Measurements from ENCODE around the gene NHEJ1.
A peak's percentile ranks its signal among the peaks of the same experiment; 100 is the strongest.

Gene NHEJ1

DNA sequence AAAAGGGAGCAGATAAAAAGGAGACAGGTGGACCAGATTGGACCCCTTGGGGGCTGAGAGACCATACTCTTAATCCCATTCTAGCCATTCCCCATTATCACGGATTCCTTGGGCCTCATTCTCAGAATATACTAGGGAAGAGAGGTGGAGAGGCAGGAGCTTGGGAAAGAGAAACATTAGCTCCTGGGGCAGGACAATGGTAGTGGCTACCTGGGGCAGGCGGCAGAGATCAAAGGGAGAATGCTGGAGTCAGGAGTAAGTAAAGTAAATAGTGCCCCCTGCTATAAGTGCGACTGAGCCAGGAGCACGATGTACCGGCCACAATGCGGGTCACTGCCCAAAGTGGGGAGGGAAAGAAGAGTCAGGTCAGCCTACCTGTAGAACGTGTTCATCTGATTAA, 79.5 kb downstream of the NHEJ1 start:
- TF ChIP-seq, protein P1, sequence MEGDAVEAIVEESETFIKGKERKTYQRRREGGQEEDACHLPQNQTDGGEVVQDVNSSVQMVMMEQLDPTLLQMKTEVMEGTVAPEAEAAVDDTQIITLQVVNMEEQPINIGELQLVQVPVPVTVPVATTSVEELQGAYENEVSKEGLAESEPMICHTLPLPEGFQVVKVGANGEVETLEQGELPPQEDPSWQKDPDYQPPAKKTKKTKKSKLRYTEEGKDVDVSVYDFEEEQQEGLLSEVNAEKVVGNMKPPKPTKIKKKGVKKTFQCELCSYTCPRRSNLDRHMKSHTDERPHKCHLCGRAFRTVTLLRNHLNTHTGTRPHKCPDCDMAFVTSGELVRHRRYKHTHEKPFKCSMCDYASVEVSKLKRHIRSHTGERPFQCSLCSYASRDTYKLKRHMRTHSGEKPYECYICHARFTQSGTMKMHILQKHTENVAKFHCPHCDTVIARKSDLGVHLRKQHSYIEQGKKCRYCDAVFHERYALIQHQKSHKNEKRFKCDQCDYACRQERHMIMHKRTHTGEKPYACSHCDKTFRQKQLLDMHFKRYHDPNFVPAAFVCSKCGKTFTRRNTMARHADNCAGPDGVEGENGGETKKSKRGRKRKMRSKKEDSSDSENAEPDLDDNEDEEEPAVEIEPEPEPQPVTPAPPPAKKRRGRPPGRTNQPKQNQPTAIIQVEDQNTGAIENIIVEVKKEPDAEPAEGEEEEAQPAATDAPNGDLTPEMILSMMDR (conservative IDR thresholded peaks at IDR 0.05): no peak

DNA sequence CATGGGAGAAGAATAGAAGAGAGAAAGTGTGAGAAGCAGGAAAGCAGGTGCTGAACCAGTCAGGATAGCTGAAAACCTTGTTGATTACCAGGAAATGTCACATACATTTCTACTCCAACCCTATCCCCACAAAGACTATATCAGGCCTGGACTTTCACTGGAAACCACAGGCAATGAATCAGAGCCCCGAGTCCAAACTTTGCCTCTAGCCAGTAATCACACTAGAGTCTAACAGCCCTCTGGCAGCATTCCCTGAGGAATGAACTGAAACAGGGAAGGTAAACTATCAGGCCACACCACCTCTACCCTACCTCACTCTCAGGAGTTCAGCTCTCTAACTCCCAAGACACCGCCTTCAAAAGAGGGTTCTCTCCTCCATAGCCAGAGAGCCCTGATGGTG, 81.2 kb downstream of the NHEJ1 start:
- TF ChIP-seq, protein P1 (conservative IDR thresholded peaks at IDR 0.05): no peak
- H3K27ac ChIP-seq: no peak overlapping the region

More for the DNA sequence above, 79.5 kb downstream of the NHEJ1 start:
- no peak overlapping the region for H3K27ac ChIP-seq

DNA sequence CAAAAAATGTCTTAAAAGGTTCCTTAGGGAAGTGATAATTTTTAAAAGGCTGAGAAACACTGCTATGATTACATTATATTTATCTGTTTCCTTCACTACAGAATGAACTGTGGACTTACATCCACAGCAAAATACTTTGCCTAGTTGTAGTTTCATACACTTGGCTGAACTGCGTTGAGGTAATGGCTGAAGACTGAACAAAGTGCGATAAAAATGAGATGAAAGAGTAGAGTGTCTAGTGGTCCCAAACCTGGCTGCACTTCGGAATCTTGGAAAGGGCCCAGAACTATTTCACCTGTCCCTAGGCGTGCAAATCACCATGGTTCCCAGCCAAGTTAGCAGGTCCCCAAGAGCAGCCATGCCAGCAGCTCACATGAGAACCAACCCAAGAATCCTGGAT, 81.7 kb downstream of the NHEJ1 start:
- no peak overlapping the region for H3K27ac ChIP-seq
- TF ChIP-seq, protein P1 (conservative IDR thresholded peaks at IDR 0.05): no peak

DNA sequence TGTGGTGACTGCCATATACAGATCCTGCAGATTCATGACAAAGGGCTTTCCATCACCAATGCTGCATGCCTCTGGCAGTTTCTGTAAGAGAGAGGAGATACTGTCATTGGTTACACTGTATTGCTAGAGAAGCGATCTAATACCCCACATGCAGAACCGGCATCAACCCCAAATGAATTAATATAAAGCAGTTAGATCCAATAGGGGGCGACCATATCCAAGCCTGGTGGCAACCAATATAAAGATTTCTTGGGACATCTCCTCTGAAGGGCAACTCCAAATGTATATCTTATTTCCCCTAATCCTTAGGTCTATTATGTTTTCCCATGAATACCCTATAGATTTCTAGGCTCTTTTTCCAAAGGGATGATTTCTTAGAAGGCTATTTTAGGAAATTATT, 82.5 kb downstream of the NHEJ1 start:
- no peak overlapping the region for H3K27ac ChIP-seq
- TF ChIP-seq, protein P1 (conservative IDR thresholded peaks at IDR 0.05): peak; percentile 45

DNA sequence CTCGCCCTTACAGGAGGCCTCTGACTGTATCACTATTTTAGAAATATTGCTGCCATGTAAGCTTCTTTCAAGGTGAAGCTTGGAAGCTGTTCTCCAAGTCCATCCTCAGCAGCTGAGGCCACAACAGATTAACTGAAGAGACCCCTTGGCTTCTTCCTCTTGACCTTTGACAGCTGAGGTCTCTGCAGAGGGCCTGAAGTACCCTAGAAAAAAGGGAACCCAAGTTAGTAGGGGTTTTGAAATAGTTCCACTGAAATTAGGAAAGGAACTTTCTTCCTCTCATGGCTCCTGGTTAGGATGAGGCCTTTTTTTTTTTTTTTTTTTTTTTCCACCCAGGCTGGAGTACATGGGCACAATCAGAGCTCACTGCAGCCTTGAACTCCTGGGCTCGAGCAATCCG, 84.4 kb downstream of the NHEJ1 start:
- TF ChIP-seq, protein P1 (conservative IDR thresholded peaks at IDR 0.05): no peak
- H3K27ac ChIP-seq: no peak overlapping the region

DNA sequence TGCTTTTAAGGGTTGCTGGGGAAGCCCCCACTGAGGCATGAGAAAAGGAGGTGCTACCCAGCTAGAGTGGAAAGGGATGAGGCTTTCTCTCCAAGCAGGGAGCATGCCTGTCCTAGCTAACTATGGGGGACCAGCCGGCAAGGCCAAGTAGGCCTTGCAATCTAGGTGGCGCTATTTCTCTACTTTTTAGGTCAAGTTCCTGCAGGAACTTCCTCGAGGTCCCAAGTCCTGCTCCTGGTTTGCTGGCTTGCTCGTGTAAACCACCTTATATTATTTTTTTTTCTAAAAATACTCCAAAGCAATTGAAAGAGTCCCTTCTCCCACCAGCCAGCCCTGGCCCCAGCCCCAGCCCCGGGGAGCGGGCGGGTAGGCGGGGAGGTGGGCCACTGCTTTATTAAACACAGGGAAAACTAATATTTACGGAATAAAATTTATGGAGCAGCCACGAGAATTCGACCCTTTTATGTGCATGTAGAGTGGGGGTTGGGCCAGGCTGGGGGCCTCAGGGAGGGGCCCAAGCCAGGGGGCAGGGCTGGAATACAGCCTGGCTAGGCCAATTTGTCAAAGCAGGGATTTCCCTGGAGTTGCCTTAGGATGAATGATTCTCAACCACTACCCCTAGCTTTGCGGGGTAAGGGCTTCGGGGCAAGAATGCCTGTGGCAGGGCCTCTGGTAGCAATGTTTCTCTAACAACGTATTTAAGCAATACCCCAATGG, 87.0 kb downstream of the NHEJ1 start:
- TF ChIP-seq, protein P1 (conservative IDR thresholded peaks at IDR 0.05): peak; percentile 81
- peak overlapping the region; percentile 76 for H3K27ac ChIP-seq

DNA sequence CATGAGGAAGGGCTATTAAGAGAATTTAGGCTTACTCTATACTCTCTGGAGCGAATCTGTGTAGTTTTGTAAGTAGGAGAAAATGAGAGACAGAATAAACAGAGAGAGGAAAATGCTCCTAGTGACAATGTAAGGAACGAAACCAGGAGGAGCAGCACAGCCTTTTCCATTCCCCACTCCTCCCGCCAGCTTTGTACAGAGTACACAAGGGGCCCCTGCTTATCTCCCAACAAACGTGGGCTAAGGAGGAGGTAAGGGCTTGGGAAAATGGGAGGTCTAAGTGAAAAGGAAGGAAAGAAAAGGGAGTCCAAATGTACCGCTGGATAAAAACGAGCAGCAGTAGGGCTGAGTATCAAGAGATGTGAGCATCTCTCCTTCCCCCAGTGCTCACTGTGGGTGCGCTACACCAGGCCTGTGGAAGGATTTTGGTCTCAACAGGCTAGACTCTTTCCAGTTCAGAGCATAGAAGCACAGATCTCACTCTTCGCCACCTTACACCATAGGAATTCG, 87.8 kb downstream of the NHEJ1 start:
- TF ChIP-seq, protein P1 (conservative IDR thresholded peaks at IDR 0.05): no peak
- peak overlapping the region; percentile 76 for H3K27ac ChIP-seq
